HEK293 (cell line): Measurements from ENCODE around the gene PHACTR3.

Experiments
- CTCF ChIA-PET: fragments of 350-600 bp; formaldehyde crosslinking; extraction: SDS; loops from one replicate; lab custom pipeline; 2021; ENCODE audit warnings: antibody characterized with exemption; lab: Yijun Ruan, JAX
- POLR2A ChIA-PET: fragments of 300-600 bp; formaldehyde crosslinking; extraction: SDS; loops from one replicate; lab custom pipeline; 2020; ENCODE audit warnings: antibody characterized with exemption, inconsistent platforms; lab: Yijun Ruan, JAX
- H3K27ac ChIP-seq: fragments of 200-500 bp; sonication (Bioruptor generic); 2 replicates; pipeline ENCODE4 v1.5.1; 2014; ENCODE audit warnings: low read depth, low read length, control low read depth, inconsistent platforms; ENCODE audit errors: extremely low read depth
- H3K36me3 ChIP-seq, 2 experiments: fragments of 200-500 bp in 1 of 2; sonication (Bioruptor generic) in 1 of 2; 1 replicate in 1 of 2; 2 replicates in 1 of 2; pipeline ENCODE4 v1.5.1; 2014 to 2017; ENCODE audit warnings: inconsistent platforms in 2 of 2, low read length in 2 of 2; ENCODE audit not compliant: control insufficient read depth in 2 of 2, insufficient read depth in 1 of 2
- H3K4me1 ChIP-seq: fragments of 200-500 bp; sonication (Bioruptor generic); 2 replicates; pipeline ENCODE4 v1.5.1; 2014; ENCODE audit warnings: mild to moderate bottlenecking, low read length, inconsistent platforms; ENCODE audit not compliant: control insufficient read depth, insufficient read depth
- H3K4me3 ChIP-seq: 2 replicates; pipeline ENCODE4 v1.5.1; 2011; ENCODE audit warnings: low read depth, mild to moderate bottlenecking, control low read depth, low read length, moderate library complexity
- H3K9me3 ChIP-seq: fragments of 200-500 bp; sonication (Bioruptor generic); 2 replicates; pipeline ENCODE4 v1.5.1; 2014; ENCODE audit warnings: low read depth, low read length, inconsistent platforms; ENCODE audit not compliant: control insufficient read depth, insufficient read depth
- GLI4 ChIP-seq: fragments of 450-650 bp; formaldehyde crosslinking; IDR thresholded peaks from 2 replicates; pipeline ENCODE4 v1.5.1; 2016; ENCODE audit warnings: missing biosample characterization, missing genetic modification characterization
- IKZF3 ChIP-seq: fragments of 450-650 bp; IDR thresholded peaks from 2 replicates; pipeline ENCODE4 v1.5.0; 2018; ENCODE audit warnings: missing biosample characterization, mild to moderate bottlenecking, missing genetic modification characterization, moderate library complexity
- REST ChIP-seq: fragments of 450-650 bp; formaldehyde crosslinking; IDR thresholded peaks from 2 replicates; pipeline ENCODE4 v1.5.1; 2016; ENCODE audit warnings: missing biosample characterization, missing genetic modification characterization
- SCRT1 ChIP-seq: fragments of 450-650 bp; formaldehyde crosslinking; IDR thresholded peaks from 2 replicates; pipeline ENCODE4 v1.5.1; 2016; ENCODE audit warnings: missing biosample characterization, missing genetic modification characterization, borderline replicate concordance
- SETDB1 ChIP-seq: IDR thresholded peaks from one replicate; pipeline ENCODE4 v1.6.1; 2017; ENCODE audit warnings: mild to moderate bottlenecking, low read length, moderate library complexity, mixed read lengths; ENCODE audit not compliant: insufficient read length
- ZBTB1 ChIP-seq: fragments of 450-650 bp; formaldehyde crosslinking; IDR thresholded peaks from 2 replicates; pipeline ENCODE4 v1.5.1; 2016; ENCODE audit warnings: missing biosample characterization, missing genetic modification characterization
- ZNF146 ChIP-seq: fragments of 450-650 bp; formaldehyde crosslinking; IDR thresholded peaks from 2 replicates; pipeline ENCODE4 v1.5.1; 2016; ENCODE audit warnings: missing biosample characterization, missing genetic modification characterization
- ZNF155 ChIP-seq: fragments of 450-650 bp; formaldehyde crosslinking; IDR thresholded peaks from 2 replicates; pipeline ENCODE4 v1.5.1; 2016; ENCODE audit warnings: missing biosample characterization, missing genetic modification characterization
- ZNF157 ChIP-seq: fragments of 450-650 bp; formaldehyde crosslinking; IDR thresholded peaks from 2 replicates; pipeline ENCODE4 v1.5.1; 2016; ENCODE audit warnings: missing biosample characterization, missing genetic modification characterization
- ZNF175 ChIP-seq: fragments of 450-650 bp; formaldehyde crosslinking; IDR thresholded peaks from 2 replicates; pipeline ENCODE4 v1.5.1; 2016; ENCODE audit warnings: missing biosample characterization, missing genetic modification characterization
- ZNF350 ChIP-seq: fragments of 450-650 bp; formaldehyde crosslinking; IDR thresholded peaks from 2 replicates; pipeline ENCODE4 v1.5.0; 2017; ENCODE audit warnings: missing biosample characterization, mild to moderate bottlenecking, missing genetic modification characterization
- ZNF37A ChIP-seq: fragments of 450-650 bp; IDR thresholded peaks from 2 replicates; pipeline ENCODE4 v1.5.1; 2018; ENCODE audit warnings: missing biosample characterization, missing genetic modification characterization
- ZNF433 ChIP-seq: fragments of 450-650 bp; formaldehyde crosslinking; IDR thresholded peaks from 2 replicates; pipeline ENCODE4 v1.5.1; 2016; ENCODE audit warnings: missing biosample characterization, missing genetic modification characterization, low read depth
- ZNF571 ChIP-seq: fragments of 450-650 bp; formaldehyde crosslinking; IDR thresholded peaks from 2 replicates; pipeline ENCODE4 v1.5.0; 2017; ENCODE audit warnings: missing biosample characterization, missing genetic modification characterization
- ZNF654 ChIP-seq: fragments of 450-650 bp; formaldehyde crosslinking; IDR thresholded peaks from 2 replicates; pipeline ENCODE4 v1.5.1; 2016; ENCODE audit warnings: low read depth, missing biosample characterization, missing genetic modification characterization
- ZNF707 ChIP-seq: fragments of 450-650 bp; formaldehyde crosslinking; IDR thresholded peaks from 2 replicates; pipeline ENCODE4 v1.5.1; 2016; ENCODE audit warnings: missing biosample characterization, missing genetic modification characterization
- TF ChIP-seq, protein P1 (sequence below): fragments of 450-650 bp; formaldehyde crosslinking; IDR thresholded peaks from 2 replicates; pipeline ENCODE4 v1.5.1; 2016; ENCODE audit warnings: missing biosample characterization, missing genetic modification characterization
- TF ChIP-seq, protein P2 (sequence below): fragments of 450-650 bp; formaldehyde crosslinking; IDR thresholded peaks from 2 replicates; pipeline ENCODE4 v1.5.1; 2016; ENCODE audit warnings: missing biosample characterization, missing genetic modification characterization, low read depth

The PHACTR3 gene

GRCh38 chr20:59830665-59831023 lies 226.3 kb downstream of the PHACTR3 start:
- POLR2A ChIA-PET: interaction anchor here (1.2 kb wide), 1 partner anchor 110 kb away, joined by 3 read pairs; the partner anchor contains the start of genes FAM217B and PPP1R3D

GRCh38 chr20:59831024-59831915 lies 226.9 kb downstream of the PHACTR3 start:
- no peaks in the 10 kb centered on the region for H3K9me3 ChIP-seq
- H3K4me1 ChIP-seq: peaks cover 8% of the 10 kb centered on the region
- ChIA-PET CTCF (interaction anchor here (0.6 kb wide), 1 partner anchor 723 kb away, joined by 3 read pairs; no protein-coding TSS in a partner anchor), POLR2A (interaction anchor here (0.6 to 1.2 kb wide), 2 partner anchors 38 to 109 kb away, joined by 3 to 5 read pairs; partner anchors contain the start of genes FAM217B and PPP1R3D)
- no peaks in the 10 kb centered on the region for H3K36me3 ChIP-seq
- H3K4me3 ChIP-seq: no peak overlapping the region
- no peak overlapping the region for H3K27ac ChIP-seq
- TF ChIP-seq REST (tag by site-specific recombination) (no peak), ZNF350 (tag by site-specific recombination) (no peak), ZNF433 (tag by site-specific recombination) (no peak), IKZF3 (tag by site-specific recombination) (no peak), ZNF157 (tag by site-specific recombination) (no peak), SETDB1 (no peak)

More at GRCh38 chr20:59830665-59831023, 226.3 kb downstream of the PHACTR3 start:
- Histone ChIP-seq H3K27ac (no peak overlapping the region), H3K9me3 (no peaks in the 10 kb centered on the region), H3K4me3 (no peak overlapping the region), H3K36me3 (no peaks in the 10 kb centered on the region), H3K4me1 (peaks cover 6% of the 10 kb centered on the region; the same call in 1 of the 2 replicates)
- CTCF ChIA-PET: interaction anchor here (0.6 kb wide), 1 partner anchor 723 kb away, joined by 3 read pairs; no protein-coding TSS in a partner anchor
- TF ChIP-seq, protein P1, sequence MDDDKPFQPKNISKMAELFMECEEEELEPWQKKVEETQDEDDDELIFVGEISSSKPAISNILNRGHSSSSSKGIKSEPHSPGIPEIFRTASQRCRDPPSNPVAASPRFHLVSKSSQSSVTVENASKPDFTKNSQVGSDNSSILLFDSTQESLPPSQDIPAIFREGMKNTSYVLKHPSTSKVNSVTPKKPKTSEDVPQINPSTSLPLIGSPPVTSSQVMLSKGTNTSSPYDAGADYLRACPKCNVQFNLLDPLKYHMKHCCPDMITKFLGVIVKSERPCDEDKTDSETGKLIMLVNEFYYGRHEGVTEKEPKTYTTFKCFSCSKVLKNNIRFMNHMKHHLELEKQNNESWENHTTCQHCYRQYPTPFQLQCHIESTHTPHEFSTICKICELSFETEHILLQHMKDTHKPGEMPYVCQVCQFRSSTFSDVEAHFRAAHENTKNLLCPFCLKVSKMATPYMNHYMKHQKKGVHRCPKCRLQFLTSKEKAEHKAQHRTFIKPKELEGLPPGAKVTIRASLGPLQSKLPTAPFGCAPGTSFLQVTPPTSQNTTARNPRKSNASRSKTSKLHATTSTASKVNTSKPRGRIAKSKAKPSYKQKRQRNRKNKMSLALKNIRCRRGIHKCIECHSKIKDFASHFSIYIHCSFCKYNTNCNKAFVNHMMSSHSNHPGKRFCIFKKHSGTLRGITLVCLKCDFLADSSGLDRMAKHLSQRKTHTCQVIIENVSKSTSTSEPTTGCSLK (tag by site-specific recombination): no peak
- TF ChIP-seq GLI4 (tag by site-specific recombination): no peak
- TF ChIP-seq ZNF707 (tag by site-specific recombination): no peak
- no peak for TF ChIP-seq ZNF146 (tag by site-specific recombination)
- no peak for TF ChIP-seq ZNF175 (tag by site-specific recombination)
- no peak for TF ChIP-seq ZBTB1
- TF ChIP-seq, protein P2, sequence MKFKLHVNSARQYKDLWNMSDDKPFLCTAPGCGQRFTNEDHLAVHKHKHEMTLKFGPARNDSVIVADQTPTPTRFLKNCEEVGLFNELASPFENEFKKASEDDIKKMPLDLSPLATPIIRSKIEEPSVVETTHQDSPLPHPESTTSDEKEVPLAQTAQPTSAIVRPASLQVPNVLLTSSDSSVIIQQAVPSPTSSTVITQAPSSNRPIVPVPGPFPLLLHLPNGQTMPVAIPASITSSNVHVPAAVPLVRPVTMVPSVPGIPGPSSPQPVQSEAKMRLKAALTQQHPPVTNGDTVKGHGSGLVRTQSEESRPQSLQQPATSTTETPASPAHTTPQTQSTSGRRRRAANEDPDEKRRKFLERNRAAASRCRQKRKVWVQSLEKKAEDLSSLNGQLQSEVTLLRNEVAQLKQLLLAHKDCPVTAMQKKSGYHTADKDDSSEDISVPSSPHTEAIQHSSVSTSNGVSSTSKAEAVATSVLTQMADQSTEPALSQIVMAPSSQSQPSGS (tag by site-specific recombination): no peak
- no peak for TF ChIP-seq ZNF155 (tag by site-specific recombination)
- no peak for TF ChIP-seq ZNF654
- no peak for TF ChIP-seq ZNF37A (tag by site-specific recombination)
- TF ChIP-seq ZNF571 (tag by site-specific recombination): no peak
- TF ChIP-seq SCRT1 (tag by site-specific recombination): no peak
